Left colon (tissue), 2 donors: ENCODE results near the gene ABCA7. TPM values are rescaled to one million over a fixed set of nuclear protein-coding genes. Genes with fewer than 3 reads are reported as not detected.
A peak's percentile ranks its signal among the peaks of the same experiment; 100 is the strongest.

ENCODE experiments used
- ATAC-seq: fragments of 200-7000 bp; cut with Tn5 transposase; one replicate; pipeline ENCODE4 v1.9.1; 2020; ENCODE audit warnings: mild to moderate bottlenecking, moderate library complexity
- DNase-seq, 2 donors: peaks; one replicate each; pipeline ENCODE4 v3.0.0-alpha.2; 2020
- intact Hi-C, 2 donors: fragments of 100-400 bp; cut with DNase I in 1 of 2; cut with micrococcal nuclease in 1 of 2; formaldehyde crosslinking; loops; one replicate each; pipeline versions ENCODE4 v1.11.2 to v1.14.0; 2022; cut with DNase I, micrococcal nuclease
- long read RNA-seq: library from polyadenylated mRNA; unstranded; transcript quantifications from one replicate; pipeline ENCODE4 v2.0.0, GENCODE V29; 2021
- total RNA-seq, 2 donors: library from RNA; stranded (reverse); fragmentation: NEBNext Ultra II Directional; extraction: Animal tissue kit (Norgen Biotek cat#: 25700); gene quantifications; one replicate each; pipeline ENCODE4 v1.2.1, GENCODE V29; 2021
- donor health status: DM: no; HTN: no; CAD: no.
- donor health status: DM: yes; HTN: yes; CAD: no.

Gene ABCA7
- 10 to 100 TPM; 23.3 to 35.1 TPM for total RNA-seq
- long read RNA-seq, partial matches to known transcripts, result 60 of 73 reads
- long read RNA-seq, other reads (novel, unspliced or antisense), result 13 of 73 reads

GRCh38 chr19:1039646-1040475 lies at the start of gene ABCA7:
ABCA7 (plus strand) TSS chr19:1040107; CDS start chr19:1041362, 1,255 bp downstream.
- DNase-seq, result peak; percentile 99
- intact Hi-C loops, result no loop called here
- ATAC-seq, result peak; percentile 75

GRCh38 chr19:990119-990571 lies 49.8 kb upstream of the ABCA7 start:
- DNase-seq (no peak), ATAC-seq (no peak)
- intact Hi-C loops, result no loop called here

GRCh38 chr19:990746-991145 lies 49.2 kb upstream of the ABCA7 start:
- no peak for ATAC-seq
- intact Hi-C loops, result no loop called here
- no peak for DNase-seq

GRCh38 chr19:991174-991931 lies 48.6 kb upstream of the ABCA7 start:
- DNase-seq, result peak; percentile 45 to 56
- ATAC-seq, result peak; percentile 70
- intact Hi-C loops, result no loop called here

- ATAC-seq, result no peak
- intact Hi-C loops, result no loop called here
- DNase-seq, result no peak
Measured at GRCh38 chr19:991932-992669, 47.8 kb upstream of the ABCA7 start.

- intact Hi-C loops, result no loop called here
- ATAC-seq (no peak), DNase-seq (no peak)
Measured at GRCh38 chr19:992670-993055, 47.2 kb upstream of the ABCA7 start.

GRCh38 chr19:993361-993830 lies 46.5 kb upstream of the ABCA7 start:
- ATAC-seq (no peak), DNase-seq (no peak)
- intact Hi-C loops, result no loop called here

- intact Hi-C loops, result no loop called here
- ATAC-seq, result no peak
- no peak for DNase-seq
Measured at GRCh38 chr19:993831-994393, 46.0 kb upstream of the ABCA7 start.

GRCh38 chr19:994516-994915 lies 45.4 kb upstream of the ABCA7 start:
- DNase-seq (no peak), ATAC-seq (no peak)
- intact Hi-C loops, result no loop called here

GRCh38 chr19:995051-995827 lies 44.7 kb upstream of the ABCA7 start:
- intact Hi-C loops, result no loop called here
- DNase-seq (no peak), ATAC-seq (no peak)

GRCh38 chr19:996051-996838 lies 43.7 kb upstream of the ABCA7 start:
- ATAC-seq (peak; percentile 28), DNase-seq (peak in 1 of 2 donors; percentile 43)
- intact Hi-C loops, result no loop called here

- DNase-seq (no peak), ATAC-seq (no peak)
- intact Hi-C loops, result no loop called here
Measured at GRCh38 chr19:998064-998463, 41.8 kb upstream of the ABCA7 start.

- DNase-seq (no peak), ATAC-seq (no peak)
- intact Hi-C loops, result no loop called here
Measured at GRCh38 chr19:999379-999719, 40.6 kb upstream of the ABCA7 start.

GRCh38 chr19:1000095-1000494 lies 39.8 kb upstream of the ABCA7 start, which contains the start of gene GRIN3B:
GRIN3B (plus strand) TSS chr19:1000419; CDS start chr19:1000438, 19 bp downstream.
- peak; percentile 63 to 74 for DNase-seq
- peak; percentile 58 for ATAC-seq
- intact Hi-C loops, result no loop called here

- intact Hi-C loops, result no loop called here
- ATAC-seq (peak; percentile 1), DNase-seq (no peak)
Measured at GRCh38 chr19:1000591-1001537, 39.0 kb upstream of the ABCA7 start.

GRCh38 chr19:1001538-1002166 lies 38.3 kb upstream of the ABCA7 start:
- intact Hi-C loops, result no loop called here
- peak; percentile 68 for ATAC-seq
- DNase-seq, result peak in 1 of 2 donors; percentile 68
